Stimulated activated CD4-positive, alpha-beta T cell treated with anti-CD3 and anti-CD28 coated beads, Interleukin-15, amount 100 ng/mL, for 1 hour (primary cell): Measurements from ENCODE around the gene YDJC.
"Not testable (repeated sequence)": the region's sequence is repeated elsewhere in the genome, so short reads cannot be mapped to it uniquely, and the experiment has no call there.

Experiments used
- DNase-seq, 2 donors: peaks; one replicate each; pipeline ENCODE4 v3.0.0-alpha.2; 2020; ENCODE audit warnings: low read depth in 1 of 2, low spot score in 1 of 2

YDJC gene

DNA sequence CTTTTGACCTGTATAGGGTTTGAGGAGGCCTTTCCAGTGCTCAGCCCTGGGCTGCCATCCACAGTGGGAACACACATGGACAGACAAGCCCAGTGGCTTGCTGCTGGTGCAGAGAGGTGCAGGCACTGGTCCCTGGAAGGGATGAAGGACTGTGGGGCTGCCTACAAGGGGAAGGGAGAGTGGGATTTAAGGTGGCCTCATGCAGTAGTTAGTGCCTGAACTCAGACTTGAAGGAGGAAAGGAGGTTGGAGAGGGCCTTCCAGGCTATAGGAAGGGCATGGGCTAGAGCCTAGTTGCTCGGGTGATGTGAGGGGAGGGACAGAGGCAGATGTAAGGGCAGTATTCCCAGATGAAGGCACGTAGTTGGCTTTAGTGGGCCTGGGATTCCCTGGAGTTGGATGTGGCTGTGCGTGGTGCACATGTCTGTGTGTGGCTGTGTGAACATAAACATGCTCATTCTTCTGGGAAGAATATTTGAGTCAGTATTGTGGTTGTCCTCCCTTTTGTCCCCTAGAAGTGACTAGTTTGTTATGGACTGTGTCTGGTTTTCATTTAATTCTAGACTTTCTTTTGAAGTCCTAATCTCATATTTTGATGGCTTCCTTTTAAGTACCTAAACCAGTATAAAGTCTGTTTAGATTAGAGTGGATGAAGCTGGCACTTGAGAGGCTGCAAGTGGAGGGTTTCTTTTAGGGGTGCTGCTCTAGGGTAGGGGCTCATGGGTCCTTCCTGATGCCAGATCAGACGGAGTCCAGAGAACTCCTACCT is 18.4 kb downstream of the YDJC start:
- no peak for DNase-seq

DNA sequence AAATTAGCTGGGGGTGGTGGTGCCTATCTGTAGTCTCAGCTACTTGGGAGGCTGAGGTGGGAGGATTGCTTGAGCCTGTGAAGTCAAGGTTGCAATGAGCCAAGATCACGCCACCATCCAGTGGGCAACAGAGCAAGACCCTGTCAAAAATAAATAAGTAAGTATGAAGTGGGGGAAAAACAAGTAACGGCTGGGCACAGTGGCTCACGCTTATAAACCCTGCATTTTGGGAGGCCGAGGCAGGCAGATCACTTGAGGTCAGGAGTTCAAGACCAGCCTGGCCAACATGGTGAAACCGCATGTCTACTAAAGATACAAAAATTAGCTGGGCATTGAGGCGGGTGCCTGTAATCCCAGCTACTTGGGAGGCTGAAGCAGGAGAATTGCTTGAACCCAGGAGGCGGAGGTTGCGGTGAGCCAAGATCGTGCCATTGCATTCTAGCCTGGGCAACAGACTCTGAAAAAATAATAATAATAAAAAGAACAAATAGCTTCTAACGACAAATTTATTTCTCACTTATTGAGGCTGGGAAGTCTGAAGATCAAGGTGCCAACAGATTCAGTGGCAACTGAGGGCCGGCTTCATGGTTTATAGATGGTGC is 20.2 kb downstream of the YDJC start:
- not testable (repeated sequence) for DNase-seq

DNA sequence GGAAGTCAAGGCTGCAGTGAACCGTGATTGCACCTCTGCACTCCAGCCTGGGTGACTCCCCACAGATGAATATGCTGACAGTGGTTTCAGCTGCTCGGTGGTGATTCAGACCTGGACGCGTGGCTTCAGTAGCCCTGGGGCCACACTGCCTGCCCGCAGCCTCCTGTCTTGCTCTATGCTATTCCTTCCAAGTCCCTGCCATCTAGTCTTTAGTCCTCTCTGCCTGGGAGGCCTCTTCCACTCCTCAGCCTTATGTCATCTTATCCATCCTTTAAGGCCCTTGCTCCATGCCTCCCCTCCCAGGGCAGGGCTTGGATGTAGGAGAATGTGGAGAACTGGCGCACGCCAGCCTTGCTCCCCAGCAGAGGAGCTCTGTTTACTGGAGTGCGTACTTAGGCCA is 23.0 kb downstream of the YDJC start:
- no peak for DNase-seq

DNA sequence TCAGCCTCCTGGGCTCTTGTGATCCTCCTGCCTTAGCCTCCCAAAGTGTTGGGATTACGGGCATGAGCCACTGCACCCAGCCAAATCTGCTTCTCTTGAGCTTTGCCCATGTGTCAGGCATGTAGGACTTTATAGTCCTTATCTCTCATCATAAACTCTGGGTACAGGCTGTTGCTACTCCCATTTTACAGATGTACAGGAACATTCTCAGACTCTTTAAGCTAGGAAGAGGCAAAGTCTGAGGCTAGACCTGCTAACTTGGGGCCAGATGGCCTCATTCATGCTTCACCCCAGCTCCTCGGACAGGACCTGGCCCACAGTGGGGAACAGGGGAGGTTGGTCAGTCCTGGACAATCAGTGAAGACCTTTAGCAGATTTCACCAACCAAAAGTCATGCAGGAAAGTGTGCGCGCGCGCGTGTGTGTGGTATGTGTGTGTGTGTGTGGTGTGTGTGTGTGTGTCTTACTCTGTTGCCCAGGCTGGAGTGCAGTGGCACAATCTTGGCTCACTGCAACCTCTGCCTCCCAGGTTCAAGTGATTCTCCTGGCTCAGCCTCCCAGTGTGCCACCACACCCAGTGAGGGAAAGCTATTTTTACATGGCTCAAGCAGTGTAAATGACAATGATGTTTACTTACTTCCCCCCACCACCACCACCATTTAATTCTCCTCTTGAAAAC is 23.8 kb downstream of the YDJC start:
- DNase-seq, result no peak

DNA sequence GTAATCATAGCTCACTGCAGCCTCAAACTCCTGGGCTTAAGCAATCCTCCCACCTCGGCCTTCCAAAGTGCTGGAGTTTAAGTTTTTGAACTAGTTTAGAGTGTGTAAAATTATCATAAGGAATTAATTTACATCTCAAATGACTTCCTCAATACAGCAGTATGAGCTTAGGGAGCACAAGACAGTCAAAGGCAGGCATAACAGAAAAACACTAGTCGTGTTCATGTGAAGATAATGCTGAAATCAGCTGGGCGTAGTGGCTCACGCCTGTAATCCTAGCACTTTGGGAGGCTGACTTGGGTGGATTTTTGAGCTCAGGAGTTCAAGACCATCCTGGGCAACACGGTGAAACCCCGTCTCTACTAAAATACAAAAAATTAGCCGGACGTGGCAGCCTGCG is 25.8 kb downstream of the YDJC start:
- no peak for DNase-seq

DNA sequence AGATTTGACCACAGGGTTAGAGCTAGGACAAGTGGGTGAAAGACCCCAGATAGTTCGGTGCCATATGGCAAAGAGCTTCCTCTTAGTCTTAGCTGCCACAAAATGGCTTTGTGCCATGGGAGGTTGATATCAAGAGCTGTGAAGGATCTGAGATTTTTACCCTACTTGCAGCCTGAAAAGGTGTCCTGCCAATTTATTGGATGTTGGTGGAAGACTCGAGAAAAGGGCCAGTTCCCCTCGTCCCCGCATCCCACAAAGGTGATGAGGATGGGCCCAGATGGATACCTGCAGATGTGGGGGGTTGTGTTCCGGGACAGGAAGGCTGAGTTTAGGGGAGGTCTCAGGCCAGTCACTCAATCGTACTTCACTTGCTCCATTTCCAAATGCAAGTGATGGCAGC is 27.2 kb downstream of the YDJC start:
- no peak for DNase-seq

DNA sequence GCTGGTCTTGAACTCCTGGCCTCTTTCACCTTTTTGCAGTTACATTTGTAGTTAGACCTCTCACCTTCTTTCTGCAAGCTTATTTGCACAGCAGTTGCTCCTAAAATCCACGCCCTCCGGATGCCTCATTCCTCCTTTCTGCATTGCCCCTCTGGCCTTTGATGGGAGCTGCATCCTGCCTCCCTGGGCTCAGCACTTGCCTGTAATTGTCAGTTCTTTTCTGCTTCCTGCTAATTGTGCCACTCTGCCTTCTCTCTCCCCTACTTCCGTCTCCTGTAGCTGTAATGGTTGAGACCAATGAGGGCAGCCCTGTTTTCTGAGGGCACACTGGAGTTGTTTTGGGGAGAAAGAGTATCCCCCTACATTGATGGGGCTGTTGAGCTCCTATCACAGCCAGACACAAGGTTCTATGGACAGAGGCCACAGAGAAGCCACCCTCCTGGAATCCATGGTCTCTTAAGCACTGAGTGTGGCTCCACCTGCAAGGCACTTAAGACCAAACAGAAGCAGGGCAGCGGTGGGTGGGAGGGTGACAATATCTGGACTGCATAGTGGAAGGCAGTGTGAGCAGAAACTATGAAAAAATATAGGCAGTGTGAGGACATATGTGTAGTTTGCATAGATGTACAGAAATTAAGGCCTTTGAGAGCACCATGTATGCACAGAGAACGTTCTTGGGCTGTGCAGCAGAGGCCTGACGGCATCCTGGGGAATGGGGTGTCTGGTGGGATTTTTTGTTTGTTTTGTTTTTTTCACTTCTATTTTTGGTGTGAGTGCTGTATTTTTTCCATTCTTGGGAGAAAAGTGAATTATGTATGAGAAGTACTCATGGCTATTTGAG is 30.5 kb downstream of the YDJC start:
- DNase-seq, result no peak

DNA sequence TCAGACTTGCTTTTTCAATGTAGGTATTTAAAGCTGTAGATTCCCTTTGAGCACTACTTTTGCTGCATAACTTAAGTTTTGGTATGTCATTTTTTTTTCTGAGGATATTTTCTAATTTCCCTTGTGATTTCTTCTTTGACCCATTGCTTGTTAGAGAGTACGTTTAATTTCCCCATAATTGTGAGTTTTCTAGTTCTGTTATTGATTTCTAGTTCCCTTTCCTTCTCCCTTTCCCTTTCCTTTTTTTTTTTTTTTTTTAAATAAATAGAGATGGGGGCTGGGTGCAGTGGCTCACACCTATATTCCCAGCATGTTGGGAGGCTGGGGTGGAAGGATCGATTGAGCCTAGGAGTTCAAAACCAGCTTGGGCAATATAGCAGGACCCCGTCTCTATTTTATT is 31.5 kb downstream of the YDJC start:
- DNase-seq, result no peak

DNA sequence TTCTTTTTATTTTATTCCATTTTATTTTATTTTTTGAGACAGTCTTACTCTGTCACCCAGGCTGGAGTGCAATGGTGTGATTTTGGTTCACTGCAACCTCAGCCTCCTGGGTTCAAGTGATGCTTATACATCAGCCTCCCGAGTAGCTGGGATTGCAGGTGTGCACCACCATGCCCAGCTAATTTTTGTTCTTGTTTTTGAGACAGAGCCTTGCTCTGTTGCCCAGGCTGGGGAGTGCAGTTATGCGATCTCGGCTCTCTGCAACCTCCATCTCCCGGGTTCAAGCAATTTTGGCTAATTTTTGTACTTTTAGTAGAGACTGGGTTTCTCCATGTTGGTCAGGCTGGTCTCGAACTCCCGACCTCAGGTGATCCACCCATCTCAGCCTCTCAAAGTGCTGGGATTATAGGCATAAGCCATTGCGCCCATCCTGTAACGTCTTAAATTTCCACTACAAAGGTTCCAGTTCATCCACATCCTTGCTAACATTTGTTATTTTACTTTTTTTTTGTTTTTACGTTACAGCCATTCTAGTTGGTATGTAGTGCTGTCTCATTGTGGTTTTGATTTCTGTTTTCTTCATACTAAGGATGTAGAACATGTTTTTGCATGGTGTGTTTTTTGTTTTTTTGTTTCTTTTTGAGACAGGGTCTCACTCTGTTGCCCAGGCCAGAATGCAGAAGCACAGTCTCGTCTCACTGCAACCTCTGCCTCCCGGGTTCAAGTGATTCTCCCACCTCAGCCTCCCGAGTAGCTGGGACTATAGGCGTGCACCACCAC is 33.3 kb downstream of the YDJC start:
- not testable (repeated sequence) for DNase-seq

DNA sequence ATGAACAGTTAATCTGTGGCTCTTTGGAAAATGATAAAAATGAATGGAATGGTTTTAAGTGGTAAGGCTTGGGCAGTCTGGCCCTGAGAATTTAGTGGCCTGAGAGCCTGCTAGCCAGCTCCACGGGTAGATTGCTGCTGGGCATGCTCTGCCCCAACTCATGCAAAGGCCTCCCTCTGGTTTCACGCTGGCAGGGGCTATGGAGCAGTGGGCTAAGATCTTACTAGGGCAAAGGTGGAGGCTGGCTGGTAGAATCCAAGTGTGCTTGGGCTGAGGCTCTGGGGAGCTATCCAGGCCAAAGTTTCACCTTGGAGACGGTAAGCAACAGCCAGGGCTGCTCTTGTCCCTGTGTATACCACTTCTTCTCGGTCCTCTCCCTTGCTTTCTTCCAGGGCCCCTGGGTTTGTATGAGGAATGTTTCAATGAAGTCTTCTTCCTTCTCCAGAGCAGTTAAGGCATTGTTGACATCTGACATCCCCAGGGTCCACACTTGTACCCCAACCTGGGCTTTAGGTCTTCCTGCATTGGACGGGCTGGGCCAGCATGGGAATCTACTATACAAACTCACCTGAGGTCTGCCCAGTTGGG is 34.9 kb downstream of the YDJC start:
- DNase-seq, result no peak

DNA sequence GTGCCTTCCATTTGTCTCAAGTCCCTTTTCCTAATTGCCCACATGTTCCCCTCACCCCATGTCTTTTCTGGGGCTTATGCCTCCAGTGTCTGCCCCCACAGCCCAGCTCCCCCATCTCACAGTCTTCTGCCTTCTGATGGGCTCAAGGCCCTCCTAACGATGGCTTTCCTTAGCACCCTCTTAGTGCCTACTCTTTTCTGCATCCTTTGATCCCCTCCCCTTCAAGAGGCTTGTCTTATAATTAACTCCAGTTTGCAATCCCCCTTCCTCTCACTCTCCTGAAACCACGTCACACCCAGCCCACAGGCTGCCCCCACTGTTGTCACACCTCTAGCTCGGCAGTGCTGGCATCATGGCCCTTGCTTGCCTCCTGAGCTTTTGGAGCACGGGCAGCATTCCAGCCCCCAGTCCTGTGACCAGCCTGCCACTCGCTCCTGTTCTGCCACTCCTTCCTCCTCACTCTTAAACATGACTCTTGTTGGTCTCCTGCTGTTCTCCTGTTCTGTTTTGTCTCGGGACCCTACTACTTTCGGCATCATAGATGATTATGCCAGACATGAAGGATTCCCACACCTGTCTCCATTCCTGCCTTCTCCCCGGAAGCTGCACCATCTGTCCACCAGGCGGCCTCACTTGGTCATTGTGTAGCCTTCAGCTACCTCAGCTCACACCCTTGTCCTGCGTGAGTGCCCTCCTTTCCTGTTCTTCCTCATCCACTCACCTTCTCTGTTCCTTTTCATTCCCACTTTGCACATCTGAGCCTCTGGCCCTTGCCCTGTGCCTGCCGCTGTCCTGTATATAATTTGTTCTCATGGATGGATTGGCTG is 36.2 kb downstream of the YDJC start:
- no peak for DNase-seq

DNA sequence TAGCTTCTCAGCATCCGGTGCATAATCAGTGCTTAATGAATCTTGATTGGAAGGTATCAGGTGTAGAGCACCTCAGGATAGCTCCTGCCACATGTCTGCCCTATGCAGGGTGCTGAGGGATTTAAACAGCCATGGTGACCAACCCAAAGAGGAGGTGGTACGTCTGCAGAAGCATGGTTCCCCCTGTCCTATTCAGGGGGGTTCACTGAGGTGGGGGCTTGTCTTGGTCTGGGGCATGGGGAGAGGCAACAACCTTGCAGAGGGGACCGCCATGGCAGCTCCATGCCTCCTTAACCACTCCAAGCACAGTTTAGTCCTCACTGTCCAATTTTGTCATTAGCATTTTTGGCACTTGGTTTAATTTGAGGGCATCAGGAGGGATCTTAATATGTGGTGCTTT is 37.4 kb downstream of the YDJC start:
- DNase-seq, result no peak

DNA sequence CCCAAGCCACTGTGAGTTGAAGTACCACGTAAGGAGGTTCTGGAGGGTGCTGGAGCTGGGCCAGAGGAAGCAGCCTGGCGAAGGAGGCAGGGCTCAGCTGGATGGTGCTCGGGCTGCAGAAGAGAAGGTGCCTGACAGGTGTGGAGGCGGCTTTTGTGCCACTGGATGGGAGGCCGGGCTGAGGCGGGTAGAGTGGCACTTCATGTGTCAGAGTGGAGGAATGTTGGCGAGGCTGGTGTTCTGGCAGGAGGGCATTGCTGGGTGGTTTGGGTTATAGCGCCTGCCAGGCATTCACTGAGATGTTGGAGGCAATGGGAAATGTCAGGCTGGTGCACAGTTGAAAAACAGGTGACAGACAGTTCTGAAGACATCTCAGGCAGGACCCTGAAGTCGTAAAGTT is 38.1 kb downstream of the YDJC start:
- DNase-seq, result no peak

DNA sequence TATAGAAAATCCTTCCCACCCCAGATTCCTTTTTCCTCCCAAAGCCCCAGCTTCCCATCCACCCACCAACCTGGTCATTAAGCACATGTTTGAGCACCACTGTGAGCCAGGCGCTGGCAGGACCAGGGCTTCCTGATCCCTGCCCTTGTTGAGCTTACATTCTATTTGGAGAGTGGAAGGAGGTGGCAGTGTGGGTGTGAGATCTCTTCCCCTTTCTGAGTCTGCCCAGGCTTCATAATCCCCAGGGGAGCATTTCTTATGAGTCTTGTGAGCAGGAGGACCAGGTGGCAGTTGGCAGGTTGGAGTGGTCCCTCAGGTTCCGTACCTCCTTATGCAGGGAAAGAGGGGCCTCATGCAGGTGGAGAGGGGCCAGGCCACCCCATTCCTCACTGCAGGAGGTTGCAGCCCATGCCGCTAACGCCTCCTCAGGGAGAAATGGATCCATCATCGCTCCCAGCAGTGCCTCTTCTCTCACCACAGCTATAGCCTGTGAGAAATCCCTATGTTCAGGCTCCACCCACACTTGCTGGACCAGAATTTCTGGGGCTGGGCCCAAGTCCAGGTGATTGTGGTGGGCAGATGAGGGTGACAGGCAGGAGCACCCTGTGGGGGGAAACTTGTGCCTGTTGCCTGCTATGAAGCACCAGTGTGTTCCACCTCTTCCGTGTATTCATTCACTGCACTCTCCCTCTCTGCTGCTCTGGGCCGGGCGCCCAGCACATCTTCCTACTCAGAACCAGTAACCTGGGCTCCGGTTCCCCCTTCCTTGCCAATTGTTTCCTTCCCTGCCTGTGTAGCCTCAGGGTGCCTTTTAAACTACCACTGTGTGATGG is 38.8 kb downstream of the YDJC start:
- DNase-seq, result no peak

DNA sequence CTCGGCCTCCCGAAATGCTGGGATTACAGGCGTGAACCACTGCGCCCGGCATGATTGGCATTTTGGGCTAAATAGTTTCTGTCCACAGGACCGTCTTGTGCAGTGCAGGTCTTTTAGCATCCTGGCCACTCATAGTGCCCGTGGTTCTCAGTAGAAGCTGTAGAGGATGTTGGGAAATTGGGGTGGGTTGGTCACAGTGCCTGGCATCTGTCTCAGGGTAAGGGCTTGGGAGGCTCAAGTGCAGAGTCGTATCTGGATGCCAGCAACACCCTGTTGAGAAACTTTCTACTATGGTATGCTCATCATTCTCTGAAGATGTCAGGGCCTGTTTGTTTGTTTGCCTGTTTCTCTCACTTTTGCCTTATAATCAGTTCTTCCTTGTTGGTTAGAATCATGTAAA is 40.4 kb downstream of the YDJC start:
- DNase-seq, result no peak

DNA sequence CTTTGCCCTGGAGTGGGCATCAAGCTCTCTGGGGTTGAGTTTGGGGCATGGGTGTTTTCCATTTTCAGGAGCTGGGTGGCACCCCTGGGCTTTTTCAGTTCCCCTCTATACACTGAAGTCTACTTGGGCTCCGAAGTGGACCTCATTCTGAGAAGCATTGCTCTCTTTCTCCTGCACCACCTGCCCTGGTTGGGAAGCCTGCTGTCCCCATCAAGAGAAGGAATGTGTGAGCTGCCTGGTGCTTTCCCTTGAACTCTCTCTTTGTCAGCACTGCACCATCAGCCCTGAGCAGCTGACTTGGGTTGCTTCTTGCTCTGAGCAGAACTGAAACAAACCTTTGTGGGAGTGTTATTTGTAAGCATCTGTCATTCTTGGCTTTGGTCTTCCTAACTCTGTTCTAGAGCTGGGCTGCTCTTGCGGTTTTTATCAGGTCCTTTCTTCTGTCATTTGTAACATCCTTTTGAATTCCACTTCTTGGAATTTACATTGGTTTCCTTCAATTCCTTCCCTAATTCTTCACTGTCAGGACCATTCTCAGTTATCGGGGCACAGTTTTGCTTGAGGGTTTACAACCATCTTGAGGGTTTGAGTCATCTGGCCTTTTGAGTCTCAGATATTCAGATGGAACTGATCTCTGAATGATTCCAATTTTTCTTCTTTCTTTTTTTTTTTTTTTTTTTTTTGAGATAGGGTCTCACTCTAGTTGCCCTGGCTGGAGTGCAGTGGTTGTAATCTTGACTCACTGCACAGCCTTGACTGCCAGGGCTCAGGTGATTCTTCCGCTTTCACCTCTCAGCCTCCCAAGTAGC is 41.8 kb downstream of the YDJC start:
- peak in 1 of 2 donors; percentile 12 for DNase-seq

DNA sequence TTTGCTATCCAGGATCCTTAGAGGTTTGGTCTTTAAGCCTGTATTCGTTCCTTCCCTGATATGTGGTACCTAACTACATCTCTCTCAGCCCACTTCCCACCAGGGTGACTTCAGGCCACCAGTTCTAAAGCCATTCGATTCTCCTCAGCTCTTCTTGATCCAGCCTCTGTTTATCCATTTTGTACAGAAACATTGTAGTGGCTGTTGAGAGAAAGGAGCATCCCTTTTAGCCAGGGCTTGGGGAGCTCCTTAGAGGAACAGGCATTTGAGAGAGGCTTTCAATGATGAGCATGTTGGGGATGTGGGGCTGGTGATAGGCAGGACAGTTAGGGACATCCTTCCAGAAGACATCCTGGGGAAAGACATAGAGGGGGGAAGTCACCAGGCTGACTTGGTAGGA is 44.4 kb downstream of the YDJC start:
- no peak for DNase-seq
